Keratinocyte (primary cell): ENCODE data around the gene SKIC2.
"Not testable (repeated sequence)": the region's sequence is repeated elsewhere in the genome, so short reads cannot be mapped to it uniquely, and the experiment has no call there.

Source experiments
- CTCF ChIP-seq, 3 experiments: IDR thresholded peaks in 1 of 3; conservative IDR thresholded peaks in 1 of 3; optimal IDR thresholded peaks in 1 of 3; 2 replicates in 2 of 3; 3 replicates in 1 of 3; pipeline versions ENCODE3 to v1.5.1; 2011; ENCODE audit warnings: low read length in 3 of 3, mild to moderate bottlenecking in 3 of 3, moderate library complexity in 2 of 3, control low read depth in 1 of 3, inconsistent platforms in 1 of 3; ENCODE audit not compliant: insufficient read depth in 2 of 3; ENCODE audit errors: extremely low read depth in 1 of 3
- EZH2 ChIP-seq: IDR thresholded peaks from one replicate; pipeline ENCODE4 v1.6.1; 2012; ENCODE audit warnings: inconsistent platforms, mild to moderate bottlenecking, low read length, moderate library complexity

- TF ChIP-seq CTCF (optimal IDR thresholded peaks at IDR 0.05 in 1 of 3, IDR thresholded peaks at IDR 0.05 in 1 of 3, conservative IDR thresholded peaks at IDR 0.05 in 1 of 3; ENCODE audit: extremely low read depth in 1 of 3, insufficient read depth in 2 of 3, low read length in 3 of 3); EZH2: not testable (repeated sequence)
Observed at GRCh38 chr6:31996385-31996784, 37.4 kb downstream of the SKIC2 start.
